HL-60 (cell line): ENCODE measurements around the gene PRKD2.

Experiments used
- DNase-seq, 2 experiments: peaks; one replicate each; pipeline ENCODE4 v3.0.0-alpha.2; 2010 to 2020; ENCODE audit warnings: low read depth in 1 of 2, low spot score in 1 of 2
- H3K27ac ChIP-seq: fragments of 250-450 bp; sonication (Bioruptor Pico); replicated peaks from 2 replicates; pipeline ENCODE4 v1.5.1; 2020; ENCODE audit warnings: mild to moderate bottlenecking, moderate library complexity
- H3K27me3 ChIP-seq: fragments of 250-450 bp; sonication (Bioruptor Pico); 2 replicates; pipeline ENCODE4 v1.5.1; 2021; ENCODE audit warnings: mild to moderate bottlenecking, moderate library complexity; ENCODE audit not compliant: insufficient read depth, poor library complexity, severe bottlenecking
- H3K4me3 ChIP-seq: replicated peaks from 2 replicates; pipeline ENCODE4 v1.5.1; 2011; ENCODE audit warnings: mild to moderate bottlenecking, control low read depth, low read length; ENCODE audit not compliant: insufficient read depth
- CTCF ChIP-seq: IDR thresholded peaks from one replicate; pipeline ENCODE4 v1.5.1; 2011; ENCODE audit warnings: low read length, control low read depth, inconsistent platforms; ENCODE audit not compliant: insufficient read depth
- GABPA ChIP-seq: IDR thresholded peaks from 2 replicates; pipeline ENCODE4 v1.6.1; 2012; ENCODE audit warnings: low read depth
- POLR2AphosphoS5 ChIP-seq: IDR thresholded peaks from 2 replicates; pipeline ENCODE4 v1.6.1; 2012; ENCODE audit warnings: low read depth
- REST ChIP-seq: IDR thresholded peaks from 2 replicates; pipeline ENCODE4 v1.6.1; 2012; ENCODE audit warnings: low read depth; ENCODE audit not compliant: insufficient replicate concordance
- SPI1 ChIP-seq: IDR thresholded peaks from 2 replicates; pipeline ENCODE4 v1.6.1; 2012; ENCODE audit warnings: low read depth, mild to moderate bottlenecking, borderline replicate concordance

PRKD2 gene

GRCh38 chr19:46737298-46737654, 20.4 kb upstream of the PRKD2 start:
- TF ChIP-seq SPI1 (no peak), CTCF (no peak), POLR2AphosphoS5 (no peak), GABPA (no peak), REST (no peak)
- no peak overlapping the region for H3K27ac ChIP-seq
- no peak overlapping the region for H3K4me3 ChIP-seq
- no peak for DNase-seq
- no peaks in the 10 kb centered on the region for H3K27me3 ChIP-seq

- TF ChIP-seq REST (no peak), GABPA (no peak), CTCF (no peak), SPI1 (no peak), POLR2AphosphoS5 (no peak)
- no peak overlapping the region for H3K27ac ChIP-seq
- no peak overlapping the region for H3K4me3 ChIP-seq
- DNase-seq = no peak
- no peaks in the 10 kb centered on the region for H3K27me3 ChIP-seq
These were observed 19.8 kb upstream of the PRKD2 start for GRCh38 chr19:46736531-46737297.

- TF ChIP-seq CTCF (no peak), REST (no peak)
- H3K4me3 ChIP-seq = no peak overlapping the region
- DNase-seq = peak in 1 of 2 experiments; percentile 73
- no peaks in the 10 kb centered on the region for H3K27me3 ChIP-seq
- peak overlapping the region; percentile 61 for H3K27ac ChIP-seq
These were observed 16.9 kb upstream of the PRKD2 start for GRCh38 chr19:46733690-46734292.
